ENCODE measurements around the gene CEP250. TPM values are rescaled to one million over a fixed set of nuclear protein-coding genes. Genes with fewer than 3 reads are reported as not detected.

Gene CEP250
- total RNA-seq, 1 donor = 22.0 TPM

Small RNAs within 50 kb of the gene (small RNA-seq; reads per million reads assigned to genes)
- not detected for gene MIR1289-1

Other genes with a start within 250 kb of the CEP250 start
- 0.16 and 0.81 TPM in 2 replicates for gene MMP24, start 228.9 kb upstream of the CEP250 start, total RNA-seq (ENCODE audit: low replicate concordance)
- gene MMP24OS, start 177.5 kb upstream of the CEP250 start, total RNA-seq (ENCODE audit: low replicate concordance) = 18.3 and 28.7 TPM in 2 replicates
- gene EIF6, start 170.8 kb upstream of the CEP250 start, total RNA-seq (ENCODE audit: low replicate concordance) = 17.0 and 120 TPM in 2 replicates
- not detected in 2 replicates for gene FAM83C, start 163.2 kb upstream of the CEP250 start, total RNA-seq (ENCODE audit: low replicate concordance)
- 24.4 and 26.9 TPM in 2 replicates for gene UQCC1, start 43.6 kb upstream of the CEP250 start, total RNA-seq (ENCODE audit: low replicate concordance)
- gene GDF5, start 17.4 kb upstream of the CEP250 start, total RNA-seq (ENCODE audit: low replicate concordance) = 4.8 and 27.6 TPM in 2 replicates
- gene C20orf173, start 74.1 kb downstream of the CEP250 start, total RNA-seq (ENCODE audit: low replicate concordance) = not detected in 2 replicates
- 331 and 368 TPM in 2 replicates for gene ERGIC3, start 86.5 kb downstream of the CEP250 start, total RNA-seq (ENCODE audit: low replicate concordance)
- gene SPAG4, start 160.2 kb downstream of the CEP250 start, total RNA-seq (ENCODE audit: low replicate concordance) = 2.2 and 4.7 TPM in 2 replicates
- gene CPNE1, start 209.3 kb downstream of the CEP250 start, total RNA-seq (ENCODE audit: low replicate concordance) = 127 and 154 TPM in 2 replicates
- gene RBM12, start 209.3 kb downstream of the CEP250 start, total RNA-seq (ENCODE audit: low replicate concordance) = 49.0 and 65.4 TPM in 2 replicates
- 5.3 and 19.9 TPM in 2 replicates for gene NFS1, start 243.8 kb downstream of the CEP250 start, total RNA-seq (ENCODE audit: low replicate concordance)
- 164 and 214 TPM in 2 replicates for gene ROMO1, start 243.8 kb downstream of the CEP250 start, total RNA-seq (ENCODE audit: low replicate concordance)